ENCODE results near the gene HMHB1. TPM values are rescaled to one million over a fixed set of nuclear protein-coding genes. Genes with fewer than 3 reads are reported as not detected.

Gene HMHB1
- total RNA-seq, result not detected

- ATAC-seq (peak; percentile 61), DNase-seq (peak; percentile 32)
- Mint-ChIP-seq H3K36me3 (ENCODE audit: low read depth) (no peaks in the 10 kb centered on the region), H3K9me3 (ENCODE audit: insufficient read depth) (no peaks in the 10 kb centered on the region), H3K27ac (peak within 1 kb of the TSS; percentile 33), H3K27me3 (ENCODE audit: low read depth) (peaks cover 3% of the 10 kb centered on the region), H3K4me1 (ENCODE audit: low read depth) (peaks cover 17% of the 10 kb centered on the region), H3K4me3 (peak within 1 kb of the TSS; percentile 62)
- ChIA-PET POLR2A (no interaction called here), CTCF (no interaction called here)
Observed at GRCh38 chr5:143812085-143812705, at the start of gene HMHB1. HMHB1 (plus strand) TSS chr5:143812161.

GRCh38 chr5:143762636-143763220 lies 49.2 kb upstream of the HMHB1 start:
- H3K9me3 Mint-ChIP-seq (ENCODE audit: insufficient read depth), result no peaks in the 10 kb centered on the region
- peaks cover 21% of the 10 kb centered on the region for H3K27me3 Mint-ChIP-seq (ENCODE audit: low read depth)
- DNase-seq (no peak), ATAC-seq (no peak)
- no peaks in the 10 kb centered on the region for H3K4me1 Mint-ChIP-seq (ENCODE audit: low read depth)
- CTCF ChIA-PET, result no interaction called here
- POLR2A ChIA-PET, result no interaction called here
- no peak overlapping the region for H3K4me3 Mint-ChIP-seq
- H3K27ac Mint-ChIP-seq, result no peak overlapping the region
- no peaks in the 10 kb centered on the region for H3K36me3 Mint-ChIP-seq (ENCODE audit: low read depth)

- POLR2A ChIA-PET, result no interaction called here
- H3K36me3 Mint-ChIP-seq (ENCODE audit: low read depth), result no peaks in the 10 kb centered on the region
- DNase-seq, result no peak
- no peak overlapping the region for H3K4me3 Mint-ChIP-seq
- H3K27ac Mint-ChIP-seq, result no peak overlapping the region
- H3K9me3 Mint-ChIP-seq (ENCODE audit: insufficient read depth), result no peaks in the 10 kb centered on the region
- H3K4me1 Mint-ChIP-seq (ENCODE audit: low read depth), result no peaks in the 10 kb centered on the region
- peaks cover 17% of the 10 kb centered on the region for H3K27me3 Mint-ChIP-seq (ENCODE audit: low read depth)
- ATAC-seq, result no peak
- CTCF ChIA-PET, result no interaction called here
Observed at GRCh38 chr5:143767162-143767561, 44.8 kb upstream of the HMHB1 start.

GRCh38 chr5:143769026-143769786 lies 42.8 kb upstream of the HMHB1 start:
- POLR2A ChIA-PET, result no interaction called here
- H3K4me3 Mint-ChIP-seq, result no peak overlapping the region
- H3K27me3 Mint-ChIP-seq (ENCODE audit: low read depth), result peaks cover 7% of the 10 kb centered on the region
- CTCF ChIA-PET, result no interaction called here
- H3K9me3 Mint-ChIP-seq (ENCODE audit: insufficient read depth), result no peaks in the 10 kb centered on the region
- H3K27ac Mint-ChIP-seq, result no peak overlapping the region
- no peaks in the 10 kb centered on the region for H3K36me3 Mint-ChIP-seq (ENCODE audit: low read depth)
- no peaks in the 10 kb centered on the region for H3K4me1 Mint-ChIP-seq (ENCODE audit: low read depth)
- no peak for DNase-seq
- ATAC-seq, result no peak

- DNase-seq, result no peak
- ChIA-PET POLR2A (no interaction called here), CTCF (no interaction called here)
- no peak for ATAC-seq
- H3K4me1 Mint-ChIP-seq (ENCODE audit: low read depth), result peaks cover 3% of the 10 kb centered on the region
- H3K9me3 Mint-ChIP-seq (ENCODE audit: insufficient read depth), result no peaks in the 10 kb centered on the region
- peaks cover 5% of the 10 kb centered on the region for H3K27me3 Mint-ChIP-seq (ENCODE audit: low read depth)
- no peak overlapping the region for H3K27ac Mint-ChIP-seq
- no peak overlapping the region for H3K4me3 Mint-ChIP-seq
- H3K36me3 Mint-ChIP-seq (ENCODE audit: low read depth), result no peaks in the 10 kb centered on the region
Observed at GRCh38 chr5:143770450-143770849, 41.5 kb upstream of the HMHB1 start.

GRCh38 chr5:143771189-143771588 lies 40.8 kb upstream of the HMHB1 start:
- H3K4me3 Mint-ChIP-seq, result no peak overlapping the region
- ChIA-PET POLR2A (no interaction called here), CTCF (no interaction called here)
- peaks cover 4% of the 10 kb centered on the region for H3K27me3 Mint-ChIP-seq (ENCODE audit: low read depth)
- DNase-seq, result no peak
- no peaks in the 10 kb centered on the region for H3K9me3 Mint-ChIP-seq (ENCODE audit: insufficient read depth)
- no peak overlapping the region for H3K27ac Mint-ChIP-seq
- H3K36me3 Mint-ChIP-seq (ENCODE audit: low read depth), result no peaks in the 10 kb centered on the region
- ATAC-seq, result no peak
- peaks cover 3% of the 10 kb centered on the region for H3K4me1 Mint-ChIP-seq (ENCODE audit: low read depth)

GRCh38 chr5:143771602-143772001 lies 40.4 kb upstream of the HMHB1 start:
- no peaks in the 10 kb centered on the region for H3K9me3 Mint-ChIP-seq (ENCODE audit: insufficient read depth)
- H3K27me3 Mint-ChIP-seq (ENCODE audit: low read depth), result peaks cover 2% of the 10 kb centered on the region
- no peak overlapping the region for H3K27ac Mint-ChIP-seq
- no peaks in the 10 kb centered on the region for H3K36me3 Mint-ChIP-seq (ENCODE audit: low read depth)
- DNase-seq (no peak), ATAC-seq (no peak)
- POLR2A ChIA-PET, result no interaction called here
- H3K4me1 Mint-ChIP-seq (ENCODE audit: low read depth), result peaks cover 3% of the 10 kb centered on the region
- CTCF ChIA-PET, result no interaction called here
- no peak overlapping the region for H3K4me3 Mint-ChIP-seq

GRCh38 chr5:143772621-143773020 lies 39.3 kb upstream of the HMHB1 start:
- H3K27ac Mint-ChIP-seq, result no peak overlapping the region
- peaks cover 2% of the 10 kb centered on the region for H3K27me3 Mint-ChIP-seq (ENCODE audit: low read depth)
- no peaks in the 10 kb centered on the region for H3K9me3 Mint-ChIP-seq (ENCODE audit: insufficient read depth)
- no peak overlapping the region for H3K4me3 Mint-ChIP-seq
- peaks cover 3% of the 10 kb centered on the region for H3K4me1 Mint-ChIP-seq (ENCODE audit: low read depth)
- DNase-seq (no peak), ATAC-seq (no peak)
- POLR2A ChIA-PET, result no interaction called here
- CTCF ChIA-PET, result no interaction called here
- no peaks in the 10 kb centered on the region for H3K36me3 Mint-ChIP-seq (ENCODE audit: low read depth)

- Mint-ChIP-seq H3K9me3 (ENCODE audit: insufficient read depth) (no peaks in the 10 kb centered on the region), H3K27ac (no peak overlapping the region), H3K4me1 (ENCODE audit: low read depth) (peaks cover 3% of the 10 kb centered on the region), H3K36me3 (ENCODE audit: low read depth) (no peaks in the 10 kb centered on the region), H3K4me3 (no peak overlapping the region), H3K27me3 (ENCODE audit: low read depth) (no peaks in the 10 kb centered on the region)
- DNase-seq, result no peak
- ChIA-PET POLR2A (no interaction called here), CTCF (no interaction called here)
- no peak for ATAC-seq
Observed at GRCh38 chr5:143775258-143775657, 36.7 kb upstream of the HMHB1 start.

- H3K4me3 Mint-ChIP-seq, result no peak overlapping the region
- H3K9me3 Mint-ChIP-seq (ENCODE audit: insufficient read depth), result no peaks in the 10 kb centered on the region
- DNase-seq, result no peak
- peaks cover 3% of the 10 kb centered on the region for H3K27me3 Mint-ChIP-seq (ENCODE audit: low read depth)
- H3K36me3 Mint-ChIP-seq (ENCODE audit: low read depth), result no peaks in the 10 kb centered on the region
- no peak overlapping the region for H3K27ac Mint-ChIP-seq
- peaks cover 3% of the 10 kb centered on the region for H3K4me1 Mint-ChIP-seq (ENCODE audit: low read depth)
- ATAC-seq, result no peak
- ChIA-PET CTCF (no interaction called here), POLR2A (no interaction called here)
Observed at GRCh38 chr5:143776951-143777350, 35.0 kb upstream of the HMHB1 start.

- no peak for DNase-seq
- ChIA-PET CTCF (no interaction called here), POLR2A (no interaction called here)
- Mint-ChIP-seq H3K27me3 (ENCODE audit: low read depth) (peaks cover 7% of the 10 kb centered on the region), H3K27ac (no peak overlapping the region), H3K4me3 (no peak overlapping the region), H3K4me1 (ENCODE audit: low read depth) (peaks cover 3% of the 10 kb centered on the region), H3K9me3 (ENCODE audit: insufficient read depth) (no peaks in the 10 kb centered on the region), H3K36me3 (ENCODE audit: low read depth) (no peaks in the 10 kb centered on the region)
- ATAC-seq, result no peak
Observed at GRCh38 chr5:143779506-143779905, 32.5 kb upstream of the HMHB1 start.

- Mint-ChIP-seq H3K36me3 (ENCODE audit: low read depth) (no peaks in the 10 kb centered on the region), H3K27me3 (ENCODE audit: low read depth) (peaks cover 10% of the 10 kb centered on the region), H3K27ac (no peak overlapping the region), H3K4me1 (ENCODE audit: low read depth) (no peaks in the 10 kb centered on the region), H3K4me3 (no peak overlapping the region), H3K9me3 (ENCODE audit: insufficient read depth) (no peaks in the 10 kb centered on the region)
- ATAC-seq (no peak), DNase-seq (no peak)
- ChIA-PET POLR2A (no interaction called here), CTCF (no interaction called here)
Observed at GRCh38 chr5:143781993-143782520, 29.9 kb upstream of the HMHB1 start.
